Measurements from ENCODE around the gene LRRK1. TPM values are rescaled to one million over a fixed set of nuclear protein-coding genes. Genes with fewer than 3 reads are reported as not detected.

Gene LRRK1
- total and polyA plus RNA-seq, 2 of the 4 experiments (the other 2 are of a cell fraction) = 3.0 to 5.8 TPM

DNA sequence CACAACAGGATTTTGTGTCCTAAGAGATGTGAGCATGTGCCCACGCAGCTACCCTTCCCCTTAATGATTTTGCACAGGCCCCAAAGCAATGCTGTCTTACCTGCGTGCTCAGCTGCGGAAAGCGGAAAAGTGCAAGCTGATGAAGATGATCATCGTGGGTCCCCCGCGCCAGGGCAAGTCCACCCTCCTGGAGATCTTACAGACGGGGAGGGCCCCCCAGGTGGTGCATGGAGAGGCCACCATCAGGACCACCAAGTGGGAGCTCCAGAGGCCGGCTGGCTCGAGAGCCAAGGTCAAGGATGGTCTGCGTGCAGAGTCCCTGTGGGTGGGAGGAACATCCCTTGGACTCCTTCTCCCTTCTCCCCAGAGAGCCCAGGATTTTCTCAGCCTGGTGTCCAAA lies 103.1 kb downstream of the LRRK1 start:
- Histone ChIP-seq H3K56ac (ENCODE audit: extremely low read depth, insufficient read depth, low read length) (no peak overlapping the region), H3K79me1 (ENCODE audit: low read depth in 1 of 2, low read length in 2 of 2) (no peaks in the 10 kb centered on the region), H3K36me3 (ENCODE audit: control insufficient read depth, insufficient read depth, low read length) (peaks cover 17% of the 10 kb centered on the region), H4K8ac (ENCODE audit: low read depth in 2 of 2, low read length in 2 of 2) (no peak overlapping the region), H3K9me3 (ENCODE audit: control insufficient read depth, insufficient read depth, low read length) (no peaks in the 10 kb centered on the region), H2AK9ac (replicated peaks; ENCODE audit: low read depth, low read length, poor library complexity) (no peak overlapping the region), H3K14ac (replicated peaks; ENCODE audit: low read depth, low read length) (no peak overlapping the region), H2BK15ac (ENCODE audit: low read depth, low read length) (no peak overlapping the region), H3K18ac (ENCODE audit: low read depth, low read length) (no peak overlapping the region; the same call in 1 of the 2 replicates), H3K4me1 (ENCODE audit: control insufficient read depth, insufficient read depth, low read length) (peaks cover 21% of the 10 kb centered on the region), H3K9ac (ENCODE audit: low read depth, low read length) (no peak overlapping the region), H3K4ac (ENCODE audit: low read depth, low read length) (no peak overlapping the region), H3K4me3 (ENCODE audit: insufficient read depth, low read depth, low read length) (no peak overlapping the region), H2BK120ac (ENCODE audit: low read depth, low read length) (no peak overlapping the region), H3K4me2 (ENCODE audit: low read depth, low read length) (no peak overlapping the region), H2BK20ac (ENCODE audit: low read depth, low read length) (no peak overlapping the region), H2BK5ac (ENCODE audit: low read depth, low read length, poor library complexity, severe bottlenecking) (no peak overlapping the region), H3K9me1 (ENCODE audit: insufficient read depth, low read length) (no peaks in the 10 kb centered on the region), H3K27me3 (ENCODE audit: control insufficient read depth, insufficient read depth, low read length) (no peaks in the 10 kb centered on the region), H2AFZ (replicated peaks; ENCODE audit: low read length, poor library complexity) (no peak overlapping the region), H2AK5ac (ENCODE audit: low read depth, low read length) (no peak overlapping the region), H3K27ac (ENCODE audit: insufficient read depth, low read length) (no peak overlapping the region), H4K91ac (ENCODE audit: insufficient read depth, low read depth, low read length) (no peak overlapping the region), H3K23ac (ENCODE audit: low read depth, low read length) (no peak overlapping the region), H4K20me1 (ENCODE audit: insufficient read depth, low read length) (no peaks in the 10 kb centered on the region), H4K5ac (ENCODE audit: low read depth, low read length) (no peak overlapping the region)
- in situ Hi-C loops (cut with MboI; ENCODE audit: low sequenced_read_pairs) = no loop called here
- intact Hi-C loops (cut with micrococcal nuclease) = no loop called here
- CTCF ChIA-PET = no interaction called here
- no TSS peak for BruUV-seq (replicated peaks)
- 97% methylated on average over 7 of the region's 11 CpGs; no CpG with 5 or more reads in 1 of the 2 experiments for WGBS, 2 experiments (ENCODE audit: extremely low coverage in 2 of 2, insufficient read length in 1 of 2)
- POLR2A ChIA-PET (ENCODE audit: unreplicated experiment) = interaction anchor here (0.6 kb wide), 1 partner anchor 234 kb away, joined by 3 read pairs; no protein-coding TSS in a partner anchor
- dilution Hi-C loops (cut with HindIII; ENCODE audit: low sequenced_read_pairs, unreplicated experiment) = loop anchor here (25.0 kb wide), 1 partner anchor 385 kb away; no protein-coding TSS in a partner anchor
- no peak for ATAC-seq (ENCODE audit: low read depth)
- DNase-seq = no peak
- TF ChIP-seq SMC3 (IDR thresholded peaks at IDR 0.05; ENCODE audit: low read depth, low read length) (no peak), ELK1 (IDR thresholded peaks at IDR 0.05; ENCODE audit: borderline replicate concordance, low read depth, low read length) (no peak), FOS (IDR thresholded peaks at IDR 0.05; ENCODE audit: low read depth, low read length) (no peak), MAFK (IDR thresholded peaks at IDR 0.05; ENCODE audit: low read depth, low read length) (no peak), MXI1 (IDR thresholded peaks at IDR 0.05; ENCODE audit: borderline replicate concordance, low read depth, low read length) (no peak), NFE2L2 (IDR thresholded peaks at IDR 0.05; ENCODE audit: low read depth, low read length) (no peak), RCOR1 (IDR thresholded peaks at IDR 0.05; ENCODE audit: insufficient replicate concordance, low read length) (no peak), MAZ (IDR thresholded peaks at IDR 0.05; ENCODE audit: borderline replicate concordance, low read depth, low read length) (no peak), BHLHE40 (IDR thresholded peaks at IDR 0.05; ENCODE audit: low read depth, low read length) (no peak), CHD1 (IDR thresholded peaks at IDR 0.05; ENCODE audit: low read depth, low read length) (no peak), RAD21 (IDR thresholded peaks at IDR 0.05; ENCODE audit: low read length) (no peak), RFX5 (IDR thresholded peaks at IDR 0.05; ENCODE audit: low read depth, low read length) (no peak), CTCF (conservative IDR thresholded peaks at IDR 0.05; ENCODE audit: low read depth, low read length) (no peak), CEBPB (IDR thresholded peaks at IDR 0.05; ENCODE audit: low read depth, low read length) (no peak), POLR2A (IDR thresholded peaks at IDR 0.05; ENCODE audit: low read depth, low read length) (no peak)
- TF ChIP-seq, protein P1, sequence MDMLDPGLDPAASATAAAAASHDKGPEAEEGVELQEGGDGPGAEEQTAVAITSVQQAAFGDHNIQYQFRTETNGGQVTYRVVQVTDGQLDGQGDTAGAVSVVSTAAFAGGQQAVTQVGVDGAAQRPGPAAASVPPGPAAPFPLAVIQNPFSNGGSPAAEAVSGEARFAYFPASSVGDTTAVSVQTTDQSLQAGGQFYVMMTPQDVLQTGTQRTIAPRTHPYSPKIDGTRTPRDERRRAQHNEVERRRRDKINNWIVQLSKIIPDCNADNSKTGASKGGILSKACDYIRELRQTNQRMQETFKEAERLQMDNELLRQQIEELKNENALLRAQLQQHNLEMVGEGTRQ (IDR thresholded peaks at IDR 0.05; ENCODE audit: low read depth, low read length) = no peak
